GM21390 (cell line): ENCODE results near the gene TOX3.

Experiments used
- ATAC-seq: cut with Tn5 transposase; IDR thresholded peaks from one replicate; pipeline ENCODE4 v1.9.1; 2021; ENCODE audit not compliant: unreplicated experiment

TOX3 gene

DNA sequence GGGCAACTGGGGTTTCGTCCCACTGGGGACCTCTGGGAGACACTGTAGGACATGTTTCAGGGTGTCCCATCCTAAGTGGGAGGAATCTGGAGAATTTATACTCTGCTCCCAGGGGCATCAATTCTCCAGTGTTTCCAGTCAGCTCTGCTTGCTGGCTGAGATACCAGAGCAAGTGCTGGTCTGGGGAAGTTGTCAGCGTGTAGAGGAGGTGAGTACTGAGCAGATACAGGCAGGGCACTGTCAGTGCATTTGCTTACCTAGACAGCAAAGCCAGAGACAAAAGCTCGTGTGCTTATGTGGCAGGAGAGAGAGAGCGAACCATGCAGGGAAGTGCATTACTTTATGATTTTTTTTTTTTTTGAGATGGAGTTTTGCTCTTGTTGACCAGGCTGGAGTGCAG lies 20.2 kb upstream of the TOX3 start:
- ATAC-seq, result no peak

DNA sequence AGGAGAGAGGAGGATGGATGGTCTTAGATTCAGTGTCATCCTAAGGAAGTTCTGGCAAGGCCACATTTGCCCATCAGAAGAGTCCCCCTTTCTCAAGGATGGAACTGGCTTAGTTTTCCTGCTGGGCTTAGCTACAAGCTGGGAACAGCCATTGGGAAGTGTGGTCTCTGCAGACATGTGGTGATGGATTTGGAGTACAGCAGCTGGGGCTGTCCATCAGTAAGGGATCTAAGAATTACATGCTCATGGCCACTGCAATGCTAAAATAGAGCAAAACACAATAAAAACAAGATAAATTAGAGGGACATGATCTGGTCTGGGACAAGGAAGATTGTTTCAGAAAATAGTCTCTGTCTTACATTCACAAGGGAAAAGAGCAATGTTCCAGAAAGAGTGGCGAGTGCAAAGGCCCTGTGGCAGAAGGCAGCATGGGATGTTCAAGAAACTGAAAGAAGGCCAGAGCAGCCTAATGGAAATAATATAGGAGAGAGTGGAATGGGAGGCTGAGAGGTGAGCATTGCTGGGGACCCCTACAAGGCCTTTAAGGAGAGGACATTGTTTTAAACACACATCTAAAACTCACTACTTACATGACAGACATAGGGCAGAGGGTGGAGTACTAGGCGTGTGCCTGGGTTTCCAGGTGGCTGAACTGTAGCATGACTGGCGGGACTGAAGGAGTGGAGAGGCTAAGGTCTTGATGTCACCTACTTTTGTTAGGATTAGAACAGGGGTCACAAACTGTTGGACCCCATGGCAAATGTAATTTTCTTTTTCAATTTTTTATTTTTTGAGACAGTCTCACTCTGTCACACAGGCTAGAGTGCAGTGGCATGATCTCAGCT lies 17.0 kb upstream of the TOX3 start:
- ATAC-seq, result no peak

- no peak for ATAC-seq
Observed at GRCh38 chr16:52562770-52563169, 15.8 kb upstream of the TOX3 start.

DNA sequence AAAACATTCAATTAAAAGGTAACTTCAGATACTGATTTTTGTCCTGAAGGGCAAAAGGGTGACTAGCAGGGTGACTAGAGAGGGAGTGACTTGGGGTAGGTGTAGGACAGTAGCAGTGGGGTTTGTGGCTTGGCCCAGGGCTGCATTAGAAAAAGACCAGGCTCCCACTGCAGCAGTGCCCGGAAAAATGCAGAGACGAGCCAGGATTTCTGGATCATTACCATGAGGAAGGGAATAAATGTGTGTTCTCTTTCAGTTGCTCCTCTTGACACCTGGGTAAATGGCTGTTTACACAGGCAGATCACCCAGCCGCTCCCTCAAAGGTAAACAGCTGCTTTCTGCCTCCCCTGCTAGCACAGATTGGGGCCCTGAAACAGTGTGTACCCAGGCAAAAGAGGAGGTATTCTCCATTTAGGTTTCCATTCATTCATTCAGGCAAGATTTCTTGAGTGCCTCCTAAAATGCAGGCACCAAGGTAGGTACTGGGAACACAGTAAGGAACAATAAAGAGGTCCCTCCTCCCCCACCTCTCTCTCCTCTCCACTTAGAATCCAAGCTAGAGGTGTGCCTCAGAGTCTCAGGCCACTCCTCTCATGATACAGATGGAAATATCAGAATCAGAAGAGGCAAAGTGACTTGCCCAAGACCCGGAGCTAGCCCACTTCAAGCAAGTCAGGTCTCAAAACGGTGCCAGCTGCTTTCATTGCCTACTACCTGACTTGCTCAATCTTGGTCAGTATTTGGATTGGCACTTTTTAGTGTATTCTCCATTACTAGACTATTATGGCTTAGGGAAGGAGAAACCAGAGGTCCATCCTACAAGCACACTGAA lies 15.2 kb upstream of the TOX3 start:
- no peak for ATAC-seq

DNA sequence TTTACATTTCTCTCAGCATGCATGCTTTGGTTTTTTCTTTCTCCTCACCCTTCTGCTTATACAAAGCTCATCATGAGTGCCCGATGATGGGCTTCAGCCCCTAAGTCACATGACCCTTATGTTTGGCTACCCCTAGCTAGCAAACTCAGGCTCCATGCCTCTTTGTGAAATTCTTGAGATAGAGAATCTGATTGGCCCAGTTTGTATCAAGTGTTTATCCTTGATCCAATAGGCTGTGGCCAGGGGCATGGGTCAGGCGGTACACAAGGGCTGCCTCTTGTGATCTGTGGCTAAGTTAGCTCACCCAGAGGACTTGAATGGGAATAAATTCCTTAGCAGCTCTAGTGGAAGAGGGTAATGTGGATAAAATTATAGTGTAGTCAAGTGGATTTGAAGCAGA lies 11.5 kb upstream of the TOX3 start:
- no peak for ATAC-seq

DNA sequence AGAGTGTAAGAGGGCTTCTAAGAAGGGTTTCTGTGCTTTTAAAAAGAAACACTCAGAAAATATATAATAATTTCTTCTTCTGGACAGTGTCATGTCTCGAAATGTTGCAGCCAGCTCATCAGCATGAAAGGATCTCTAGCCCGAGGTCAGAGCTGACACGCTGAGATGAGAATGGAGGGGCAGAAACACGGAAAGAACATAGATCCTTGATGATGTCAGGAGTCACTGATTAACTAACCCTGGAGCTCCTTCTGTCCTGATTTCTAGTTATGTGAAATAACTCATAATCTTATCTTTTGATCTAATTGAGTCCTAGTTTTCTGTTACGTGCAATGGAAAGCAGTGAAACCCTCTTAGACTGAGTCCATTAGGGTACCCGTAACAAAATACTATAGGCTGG lies 10.3 kb upstream of the TOX3 start:
- ATAC-seq, result no peak

DNA sequence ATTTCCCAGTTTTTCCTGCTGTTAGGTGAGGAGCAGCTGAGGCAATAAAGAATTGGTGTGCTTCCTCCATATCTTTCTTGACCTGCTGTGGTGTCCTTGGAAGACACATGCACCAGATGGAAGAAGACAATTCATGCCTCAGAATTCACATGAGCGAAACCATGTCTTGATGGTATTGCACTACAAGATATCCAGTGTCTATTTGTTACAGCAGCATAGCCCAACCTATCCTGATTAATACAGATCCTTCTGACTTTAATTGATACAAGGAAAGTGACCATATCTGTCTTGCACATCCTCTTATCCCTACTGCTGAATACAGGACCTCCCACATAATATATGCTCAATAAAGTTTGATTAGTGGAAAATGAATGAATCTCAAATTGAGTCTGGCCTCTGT lies 9.1 kb upstream of the TOX3 start:
- ATAC-seq, result no peak

- ATAC-seq, result no peak
Observed at GRCh38 chr16:52555572-52555971, 8.6 kb upstream of the TOX3 start.

- ATAC-seq, result no peak
Observed at GRCh38 chr16:52554334-52554733, 7.4 kb upstream of the TOX3 start.

- ATAC-seq, result no peak
Observed at GRCh38 chr16:52553322-52553721, 6.4 kb upstream of the TOX3 start.

- ATAC-seq, result no peak
Observed at GRCh38 chr16:52552643-52553042, 5.7 kb upstream of the TOX3 start.

DNA sequence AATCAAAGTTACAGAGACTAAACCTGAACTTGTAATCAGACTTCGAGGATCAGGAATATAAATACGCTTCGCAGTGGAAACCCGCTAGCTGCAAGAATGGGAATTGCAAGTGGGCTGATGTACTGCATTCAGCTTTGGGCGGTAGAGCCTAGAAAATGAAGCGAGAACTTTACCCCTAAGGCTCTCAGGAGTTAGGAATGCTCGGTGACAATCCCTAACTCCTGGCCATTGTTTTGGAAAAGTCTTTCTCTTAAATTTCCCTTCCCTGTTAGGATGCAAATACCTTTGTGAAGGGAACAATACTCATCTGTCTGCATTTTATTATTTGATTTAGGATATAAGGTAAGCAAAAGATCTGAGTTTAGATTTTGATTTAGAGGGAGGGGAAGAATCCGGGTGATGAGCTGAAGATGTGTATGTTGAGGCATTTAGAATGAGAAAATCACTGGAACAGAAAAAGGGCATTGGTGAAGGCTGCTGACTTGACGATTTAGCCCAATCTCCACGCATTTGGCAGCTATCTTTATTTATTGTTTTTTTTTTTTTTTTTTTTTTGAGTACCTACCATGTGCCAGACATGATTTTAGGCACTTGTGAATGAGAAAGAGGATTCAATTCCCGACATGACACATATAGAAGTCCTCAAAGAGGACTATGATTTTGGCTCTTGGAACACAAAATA lies 2.2 kb upstream of the TOX3 start:
- no peak for ATAC-seq

- no peak for ATAC-seq
Observed at GRCh38 chr16:52548261-52549010, 1.5 kb upstream of the TOX3 start.

DNA sequence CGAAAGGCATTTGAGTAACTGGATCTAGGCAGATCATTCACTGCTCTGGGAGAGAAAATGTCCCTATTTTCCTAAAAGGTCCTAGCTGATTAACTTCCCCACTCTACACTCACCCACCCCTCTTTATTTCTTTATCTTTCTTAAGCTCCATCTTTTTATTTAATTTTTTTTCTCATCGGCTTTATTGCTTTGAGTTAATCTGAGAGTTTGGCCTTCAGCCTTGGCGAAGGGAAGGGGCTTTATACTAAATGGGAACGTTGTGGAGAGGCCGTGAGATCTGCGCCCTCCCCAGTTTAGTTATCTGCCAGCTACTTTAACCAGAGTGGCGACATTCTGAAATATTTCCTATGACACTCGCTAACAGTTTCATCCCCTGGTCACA lies 882 bp upstream of the TOX3 start:
- no peak for ATAC-seq

DNA sequence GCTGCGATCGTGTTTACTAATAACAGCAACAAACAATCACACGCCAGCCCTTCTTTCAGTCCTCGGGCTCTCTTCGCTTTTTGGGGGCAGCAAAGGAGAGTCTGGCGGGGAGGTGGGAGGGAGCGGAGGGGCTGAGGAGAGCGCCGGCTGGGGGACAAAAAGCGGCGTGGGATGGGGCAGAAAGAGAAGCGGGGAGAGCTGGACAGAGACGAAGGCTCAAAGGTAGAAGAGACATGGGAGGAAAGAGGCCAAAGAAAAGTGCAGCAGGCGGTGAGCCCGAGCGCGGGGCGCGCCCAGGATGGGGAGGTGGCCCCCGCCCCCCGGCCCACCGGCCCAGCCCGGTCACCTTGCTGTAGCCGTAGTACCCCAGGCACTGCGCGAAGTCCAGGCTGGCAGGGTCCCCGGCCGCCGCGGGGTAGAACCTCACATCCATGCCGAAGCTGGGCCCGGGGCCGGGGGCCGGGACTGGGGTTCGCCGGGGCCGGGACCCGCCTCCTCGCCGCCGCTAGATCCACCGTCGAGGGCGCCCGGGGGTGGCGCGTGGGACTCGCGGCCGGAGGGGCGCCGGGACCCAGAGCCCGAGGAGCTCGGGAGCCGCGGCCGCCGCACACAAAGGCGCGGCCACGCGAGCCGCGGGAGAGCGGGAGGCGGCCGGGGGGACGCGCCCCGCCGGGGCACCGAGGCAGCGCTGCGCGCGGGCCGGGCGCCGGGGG lies 496 bp downstream of the TOX3 start:
- no peak for ATAC-seq

DNA sequence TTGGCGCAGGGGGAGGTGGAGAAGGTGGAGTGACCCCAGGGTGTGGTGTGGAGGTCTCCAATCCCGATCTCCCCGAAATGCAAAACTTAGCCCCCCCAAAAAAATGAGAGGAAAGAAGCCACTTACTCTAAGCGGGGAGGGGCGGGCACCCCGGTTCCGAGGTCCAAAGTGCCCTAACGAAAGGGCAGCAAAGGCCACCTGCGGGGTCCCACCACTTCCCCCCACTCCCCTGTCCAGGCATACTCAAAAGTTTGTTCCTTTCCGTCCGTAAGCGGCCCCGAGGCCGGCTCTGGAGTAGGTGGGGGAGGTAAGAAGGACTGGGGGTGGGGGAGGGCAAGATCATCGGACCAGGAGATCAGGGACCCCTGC lies 1.1 kb downstream of the TOX3 start:
- no peak for ATAC-seq

DNA sequence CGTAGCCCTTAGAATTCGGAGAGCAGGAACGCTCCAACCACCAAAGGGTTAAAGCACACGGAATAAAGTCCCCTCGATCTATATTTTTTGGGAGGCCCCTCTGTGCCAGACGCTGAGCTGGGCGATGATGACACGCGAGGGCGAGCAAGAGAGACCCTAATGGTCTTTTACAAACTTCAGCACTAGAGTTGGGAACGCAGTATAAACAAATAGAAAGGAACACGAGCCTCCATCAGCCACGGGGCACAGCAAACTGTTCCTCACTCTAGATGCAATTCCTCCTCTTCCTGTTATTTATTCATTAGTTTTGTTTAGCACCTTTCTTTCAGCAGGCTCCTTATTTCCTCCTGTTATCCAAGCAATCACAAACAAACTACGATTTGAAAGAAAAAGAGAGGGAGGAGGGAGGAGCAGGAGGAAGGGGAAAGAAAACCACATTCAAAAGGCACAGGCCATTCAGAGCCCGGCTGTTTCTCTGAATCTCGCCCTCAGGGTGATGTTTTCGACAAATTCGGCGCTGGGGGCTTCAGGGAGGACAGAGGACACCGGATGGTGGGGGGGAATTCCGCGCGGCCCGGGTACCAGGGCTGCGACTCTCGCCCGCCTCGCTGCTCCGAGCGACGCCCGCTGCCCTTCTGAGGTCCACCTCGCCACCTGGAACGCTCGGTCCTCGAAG lies 1.6 kb downstream of the TOX3 start:
- no peak for ATAC-seq

DNA sequence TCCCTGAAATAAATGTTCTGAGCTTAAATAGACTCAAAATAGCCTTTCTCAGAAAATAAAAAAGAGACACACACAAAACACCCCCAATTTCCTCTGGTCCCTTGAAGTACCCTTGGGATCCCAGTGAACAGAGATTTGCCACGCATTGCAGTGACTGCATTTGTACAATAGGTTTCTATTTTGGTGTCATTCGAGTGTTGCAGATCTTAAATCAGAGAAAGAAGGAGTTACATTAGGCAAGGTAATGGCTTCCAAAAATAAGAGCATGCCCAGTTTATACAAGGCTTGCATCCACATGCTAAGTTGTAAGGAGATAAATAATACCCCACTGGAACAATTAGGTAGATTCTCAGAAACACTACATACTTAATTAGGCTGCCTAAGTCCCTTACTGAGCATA lies 2.2 kb downstream of the TOX3 start:
- no peak for ATAC-seq

DNA sequence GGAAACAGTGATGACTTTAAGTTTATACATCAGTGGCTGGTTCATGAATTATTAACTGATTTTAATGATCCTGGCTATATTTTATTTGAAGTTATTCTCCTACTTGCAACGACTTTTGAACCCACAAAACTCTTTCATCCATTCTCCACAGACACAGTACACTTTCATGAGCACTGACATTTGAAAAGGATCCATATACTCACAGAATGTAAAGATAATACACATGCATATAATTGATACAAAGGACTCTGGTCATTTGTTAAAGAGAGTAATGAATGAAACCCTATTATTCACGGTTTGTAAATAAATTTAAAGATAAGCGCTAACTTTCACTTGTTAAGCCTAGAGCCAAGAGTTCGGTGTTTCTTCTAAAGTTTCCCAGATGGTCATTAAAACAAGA lies 3.3 kb downstream of the TOX3 start:
- ATAC-seq, result no peak

DNA sequence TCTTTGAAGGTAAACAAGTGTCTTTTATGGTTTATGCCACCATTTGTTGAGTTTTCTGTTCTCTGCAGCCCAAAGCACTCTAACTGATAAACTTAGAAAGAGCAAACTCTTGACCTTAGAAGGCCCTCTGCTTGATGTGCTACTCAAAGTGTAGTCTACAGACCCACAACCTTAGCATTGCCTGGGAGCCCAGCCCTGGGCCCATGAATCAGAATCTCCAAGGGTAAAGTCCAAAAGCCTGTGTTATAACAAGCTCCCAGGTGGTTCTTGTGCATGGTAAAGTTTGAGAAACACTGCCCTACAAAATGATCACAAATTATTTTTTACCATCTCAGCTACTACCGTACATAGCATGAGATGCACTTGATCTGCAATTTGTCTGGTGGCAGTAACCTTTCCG lies 6.0 kb downstream of the TOX3 start:
- ATAC-seq, result no peak
